Measurements from ENCODE around the gene LIMA1. TPM values are rescaled to one million over a fixed set of nuclear protein-coding genes. Genes with fewer than 3 reads are reported as not detected.
"Not testable (repeated sequence)": the region's sequence is repeated elsewhere in the genome, so short reads cannot be mapped to it uniquely, and the experiment has no call there.

LIMA1 gene
- total RNA-seq, 1 donor from 2014 or later: 96.0 TPM

GRCh38 chr12:50151047-50151687 lies 132.2 kb downstream of the LIMA1 start:
- Histone ChIP-seq H3K4me3 (ENCODE audit: low read depth, low read length) (no peak overlapping the region), H3K36me3 (ENCODE audit: control insufficient read depth, insufficient read depth, low read length) (no peaks in the 10 kb centered on the region), H3K27me3 (ENCODE audit: control insufficient read depth, insufficient read depth, low read length) (no peaks in the 10 kb centered on the region)
- no peak for TF ChIP-seq CTCF (IDR thresholded peaks at IDR 0.05; ENCODE audit: insufficient read depth, low read length, poor library complexity, severe bottlenecking)
- DNase-seq (ENCODE audit: low read depth): no peak

- Histone ChIP-seq H3K36me3 (ENCODE audit: control insufficient read depth, insufficient read depth, low read length) (no peaks in the 10 kb centered on the region), H3K4me3 (ENCODE audit: low read depth, low read length) (no peak overlapping the region), H3K27me3 (ENCODE audit: control insufficient read depth, insufficient read depth, low read length) (no peaks in the 10 kb centered on the region)
- DNase-seq (ENCODE audit: low read depth): no peak
- no peak for TF ChIP-seq CTCF (IDR thresholded peaks at IDR 0.05; ENCODE audit: insufficient read depth, low read length, poor library complexity, severe bottlenecking)
Measured at GRCh38 chr12:50149311-50149710, 134.0 kb downstream of the LIMA1 start.

- not testable (repeated sequence) for H3K36me3 ChIP-seq (ENCODE audit: control insufficient read depth, insufficient read depth, low read length); H3K27me3 ChIP-seq (ENCODE audit: control insufficient read depth, insufficient read depth, low read length); DNase-seq (ENCODE audit: low read depth); H3K4me3 ChIP-seq (ENCODE audit: low read depth, low read length)
Measured at GRCh38 chr12:50148011-50148410, 135.3 kb downstream of the LIMA1 start.

GRCh38 chr12:50147281-50147680 lies 136.0 kb downstream of the LIMA1 start:
- no peaks in the 10 kb centered on the region for H3K36me3 ChIP-seq (ENCODE audit: control insufficient read depth, insufficient read depth, low read length)
- TF ChIP-seq CTCF (IDR thresholded peaks at IDR 0.05; ENCODE audit: insufficient read depth, low read length, poor library complexity, severe bottlenecking): no peak
- DNase-seq (ENCODE audit: low read depth): no peak
- no peaks in the 10 kb centered on the region for H3K27me3 ChIP-seq (ENCODE audit: control insufficient read depth, insufficient read depth, low read length)
- H3K4me3 ChIP-seq (ENCODE audit: low read depth, low read length): no peak overlapping the region

GRCh38 chr12:50145439-50145838 lies 137.9 kb downstream of the LIMA1 start:
- H3K36me3 ChIP-seq (ENCODE audit: control insufficient read depth, insufficient read depth, low read length): no peaks in the 10 kb centered on the region
- H3K27me3 ChIP-seq (ENCODE audit: control insufficient read depth, insufficient read depth, low read length): no peaks in the 10 kb centered on the region
- no peak overlapping the region for H3K4me3 ChIP-seq (ENCODE audit: low read depth, low read length)
- TF ChIP-seq CTCF (IDR thresholded peaks at IDR 0.05; ENCODE audit: insufficient read depth, low read length, poor library complexity, severe bottlenecking): no peak
- no peak for DNase-seq (ENCODE audit: low read depth)

- DNase-seq (ENCODE audit: low read depth): no peak
- no peak for TF ChIP-seq CTCF (IDR thresholded peaks at IDR 0.05; ENCODE audit: insufficient read depth, low read length, poor library complexity, severe bottlenecking)
- H3K36me3 ChIP-seq (ENCODE audit: control insufficient read depth, insufficient read depth, low read length): no peaks in the 10 kb centered on the region
Measured at GRCh38 chr12:50142993-50143392, 140.3 kb downstream of the LIMA1 start.

More at GRCh38 chr12:50142993-50143392, 140.3 kb downstream of the LIMA1 start:
- Histone ChIP-seq H3K4me3 (ENCODE audit: low read depth, low read length) (no peak overlapping the region), H3K27me3 (ENCODE audit: control insufficient read depth, insufficient read depth, low read length) (no peaks in the 10 kb centered on the region)
